D341Med (cell line): ENCODE results near the gene OSBPL7.

ENCODE experiments used
- DNase-seq: peaks from one replicate; pipeline ENCODE4 v3.0.0; 2012; ENCODE audit warnings: low spot score

The OSBPL7 gene

GRCh38 chr17:47823519-47823918, 1.9 kb upstream of the OSBPL7 start:
- no peak for DNase-seq

GRCh38 chr17:47822785-47823184, 1.2 kb upstream of the OSBPL7 start:
- no peak for DNase-seq

GRCh38 chr17:47821031-47821423, 567 bp downstream of the OSBPL7 start:
- no peak for DNase-seq

DNA sequence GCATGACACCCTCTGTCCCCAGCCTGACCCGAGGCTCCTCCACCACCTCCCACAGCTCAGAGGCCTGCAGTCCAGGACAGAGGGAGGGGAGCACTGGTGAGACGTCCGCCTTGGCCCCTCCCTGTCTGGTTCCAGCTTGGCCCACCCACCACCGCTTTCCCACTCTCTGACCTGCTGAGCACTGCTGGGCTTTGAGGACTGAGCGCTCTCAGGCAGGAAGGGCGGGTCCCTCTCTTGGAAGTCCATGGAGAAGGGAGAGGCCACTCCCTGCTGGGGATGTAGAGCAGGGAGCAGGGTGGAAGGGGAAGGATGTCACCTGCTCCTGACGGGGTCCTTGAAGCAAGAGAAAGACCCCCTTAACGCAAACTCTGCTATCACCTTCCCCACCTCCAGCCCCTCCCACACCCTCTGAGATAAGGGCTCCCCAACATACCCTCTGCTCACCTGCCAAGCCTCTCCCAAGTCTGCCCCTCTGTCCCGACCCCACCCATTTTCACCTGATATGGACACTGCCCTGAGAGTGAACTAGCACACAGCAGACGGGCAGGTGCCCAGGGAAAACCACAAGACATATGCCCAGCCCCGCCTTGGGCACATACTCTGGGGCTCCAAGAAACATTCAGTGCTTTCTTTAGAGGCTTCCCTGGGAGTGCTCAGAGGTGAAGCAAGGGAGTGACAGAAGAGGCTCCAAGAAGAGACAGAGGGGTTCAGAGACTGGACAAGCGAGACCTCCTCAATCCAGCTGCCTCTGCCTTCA, 1.4 kb downstream of the OSBPL7 start:
- DNase-seq = no peak

DNA sequence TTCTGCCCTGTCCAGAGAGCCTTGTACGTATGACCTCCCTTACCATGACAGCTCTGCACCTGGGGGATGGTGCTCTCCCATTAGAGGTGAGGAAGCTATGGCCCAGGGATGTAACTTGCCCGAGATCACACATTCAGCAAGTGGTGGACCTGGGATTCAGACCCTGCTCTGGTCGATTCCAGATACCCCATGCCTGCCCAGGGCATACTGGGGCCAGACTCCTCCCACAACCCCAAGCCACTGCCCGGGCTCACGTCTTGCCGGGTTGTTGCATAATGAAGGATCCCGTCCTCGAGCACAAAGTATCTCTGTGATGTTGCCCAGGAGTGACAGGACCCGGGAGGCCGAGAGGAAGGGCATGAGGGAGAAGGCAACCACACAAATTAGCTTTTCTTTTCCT, 2.1 kb downstream of the OSBPL7 start:
- no peak for DNase-seq

DNA sequence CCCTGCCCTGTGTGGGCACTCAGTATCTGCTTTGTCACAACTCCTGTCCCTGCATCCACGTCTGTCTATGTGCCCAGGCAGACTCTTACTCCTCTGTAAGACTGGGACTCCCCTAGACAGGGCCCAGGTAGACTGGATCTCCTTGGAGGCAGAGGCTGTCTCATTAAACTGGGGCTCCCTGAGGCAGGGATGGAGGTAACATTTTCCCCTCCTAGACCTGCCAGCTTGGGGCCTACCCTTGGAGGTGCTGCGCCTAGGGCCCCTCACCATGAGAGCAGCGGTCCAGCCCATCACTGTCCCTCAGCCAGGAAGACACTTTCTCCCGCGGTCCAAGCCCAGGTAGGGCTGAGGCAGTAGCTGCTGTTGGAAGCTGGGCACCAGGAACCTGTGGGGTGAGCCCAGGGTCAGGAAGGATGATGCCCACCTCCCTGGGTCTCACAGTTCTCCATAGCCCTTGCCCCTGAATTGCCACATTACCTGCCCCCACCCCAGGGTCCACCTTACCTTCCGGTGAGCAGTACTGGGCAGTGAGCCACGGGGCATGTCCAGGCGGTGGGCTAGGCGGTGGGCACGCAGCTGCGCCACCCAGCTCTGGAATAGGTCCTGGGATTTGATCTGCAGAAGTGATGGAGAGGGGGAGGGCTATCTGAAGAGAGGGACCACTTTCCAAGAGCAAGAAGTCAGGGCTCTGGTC, 3.4 kb downstream of the OSBPL7 start:
- DNase-seq = no peak

DNA sequence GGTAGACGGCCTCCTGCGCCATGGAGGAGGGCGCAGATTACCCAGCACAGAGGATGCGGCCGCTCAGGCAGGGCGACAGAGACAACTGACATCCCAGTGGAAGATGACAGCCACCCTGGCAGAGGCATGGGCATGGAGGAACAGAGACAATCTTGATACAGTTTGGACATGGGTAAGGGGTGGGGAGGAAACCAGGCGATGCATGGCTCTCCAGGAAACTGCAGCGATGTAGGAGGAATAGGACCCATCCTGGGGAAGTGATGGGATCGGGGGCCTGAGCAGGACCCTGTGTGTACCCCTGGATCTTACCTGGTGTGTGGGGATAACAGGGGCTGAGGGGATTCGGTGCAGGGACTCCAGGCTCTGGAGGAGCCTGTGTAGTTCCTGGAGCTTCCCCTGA, 4.6 kb downstream of the OSBPL7 start:
- no peak for DNase-seq

GRCh38 chr17:47816111-47816735, 5.4 kb downstream of the OSBPL7 start:
- DNase-seq = no peak

DNA sequence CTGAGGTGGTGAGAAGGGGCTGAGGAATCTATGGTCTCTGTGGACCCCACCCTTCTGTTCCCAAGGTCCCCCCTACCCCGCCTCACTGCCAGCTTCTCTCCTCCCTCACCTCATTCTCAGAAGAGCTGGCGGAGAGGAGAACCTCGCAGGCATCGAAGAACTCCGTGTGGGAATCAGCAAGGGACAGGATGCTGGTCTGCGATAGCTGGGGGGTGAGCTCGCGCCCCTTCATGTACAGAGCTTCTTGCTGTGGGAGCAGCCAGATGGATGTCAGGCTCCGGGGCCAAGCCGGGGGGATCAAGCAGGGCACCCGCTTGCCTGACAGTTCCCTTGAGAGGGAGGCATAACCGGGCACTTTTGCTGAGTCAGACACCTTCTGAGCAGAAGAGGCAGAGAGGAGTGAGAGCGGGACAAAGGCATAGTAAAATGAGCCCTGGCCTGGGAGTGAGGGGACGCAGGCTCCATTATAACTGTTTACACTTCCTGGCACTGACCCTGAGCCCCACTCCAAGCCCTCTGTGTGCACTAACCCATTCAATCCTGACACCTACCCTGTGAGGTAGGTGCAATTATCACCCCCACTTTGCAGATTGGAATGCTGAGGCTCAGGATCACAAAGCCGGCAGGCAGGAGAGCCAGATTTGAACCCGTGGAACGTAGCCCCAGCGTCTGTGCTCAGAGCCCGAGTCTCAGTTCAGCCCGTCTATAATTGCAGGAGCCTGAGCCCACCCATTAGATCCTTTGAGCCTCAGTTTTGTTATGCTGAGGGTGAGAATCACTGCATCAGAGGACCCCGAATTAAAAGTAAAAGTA, 6.3 kb downstream of the OSBPL7 start:
- no peak for DNase-seq

DNA sequence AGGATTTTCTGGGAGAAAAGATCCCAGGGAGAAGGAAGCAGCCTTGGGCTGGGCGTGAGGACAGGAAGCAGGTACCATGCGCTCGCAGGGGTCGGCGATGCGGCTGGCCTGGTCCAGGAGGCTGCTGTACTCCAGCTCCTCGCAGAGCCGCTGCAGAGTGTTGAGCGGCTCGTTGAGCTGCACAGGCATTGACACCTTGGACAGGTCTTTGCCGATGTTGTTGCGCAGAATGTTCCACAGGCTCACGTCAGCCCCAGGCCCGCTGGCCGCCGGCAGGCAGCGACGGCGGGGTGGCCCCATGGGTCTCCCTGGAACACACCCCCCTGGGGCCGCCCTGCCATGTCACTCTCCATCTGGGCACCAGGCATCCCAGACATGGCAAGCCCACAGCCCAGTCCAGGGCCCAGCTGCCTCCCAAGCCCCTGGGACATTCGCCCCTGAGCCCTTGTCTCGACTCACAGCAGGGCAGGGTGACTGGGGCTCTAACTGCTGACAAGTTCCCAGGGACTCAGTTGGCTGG, 8.0 kb downstream of the OSBPL7 start:
- DNase-seq = no peak

DNA sequence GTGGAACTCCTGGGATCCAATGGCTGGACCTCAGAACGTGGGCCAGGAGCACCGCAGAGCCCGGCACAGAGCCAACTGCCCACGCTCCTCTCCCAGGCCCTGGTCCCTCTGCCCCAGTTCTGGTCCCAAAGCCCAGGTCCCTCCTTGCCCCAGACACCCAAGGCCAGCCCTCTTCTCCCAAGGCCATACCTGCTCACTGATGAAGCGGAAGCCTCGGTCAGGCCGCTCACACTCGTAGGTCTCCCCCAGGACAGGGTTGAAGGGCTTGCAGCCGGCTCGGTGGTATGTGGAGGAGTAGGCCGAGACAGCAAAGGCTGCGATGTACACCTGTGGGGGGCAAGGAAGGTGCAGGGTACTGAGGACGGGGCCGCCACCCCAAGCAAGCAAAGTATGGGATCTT, 8.5 kb downstream of the OSBPL7 start:
- DNase-seq = no peak

DNA sequence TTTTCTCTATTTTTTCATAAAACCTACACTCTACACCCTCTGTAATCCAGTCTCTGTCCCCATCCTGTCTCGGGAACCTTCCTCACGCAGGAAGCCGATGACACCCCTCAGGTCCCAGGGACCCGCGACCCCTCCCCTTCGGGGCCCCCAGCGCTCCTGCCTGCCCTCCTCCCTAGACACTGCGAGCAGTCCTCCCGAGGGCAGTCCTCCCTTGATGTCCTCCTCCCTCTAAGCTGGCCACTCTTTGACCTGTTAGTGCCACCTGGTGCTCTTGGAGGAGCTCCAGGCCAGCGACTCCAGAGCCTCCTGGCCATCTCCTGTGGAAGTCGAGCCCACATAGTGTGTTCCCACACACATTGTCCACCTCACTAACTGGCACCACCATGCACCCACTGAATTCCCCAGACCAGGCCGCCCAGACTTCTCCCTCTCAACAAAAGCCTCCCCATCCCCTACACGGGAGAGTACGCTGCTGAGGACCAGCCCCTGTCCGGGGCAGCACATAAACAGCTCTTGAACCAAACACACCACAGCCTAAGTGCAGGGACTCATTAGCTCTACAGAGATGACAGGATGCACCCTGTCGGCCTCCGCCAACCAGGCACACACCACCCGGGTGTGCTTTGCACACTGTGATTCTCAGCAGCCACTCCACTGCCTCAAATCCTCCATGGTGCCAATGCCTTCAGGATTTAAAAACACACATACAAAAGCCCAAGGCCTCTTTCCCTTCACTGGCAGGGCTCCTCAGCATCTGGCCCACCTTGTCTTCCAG, 9.3 kb downstream of the OSBPL7 start:
- peak; percentile 33 for DNase-seq

DNA sequence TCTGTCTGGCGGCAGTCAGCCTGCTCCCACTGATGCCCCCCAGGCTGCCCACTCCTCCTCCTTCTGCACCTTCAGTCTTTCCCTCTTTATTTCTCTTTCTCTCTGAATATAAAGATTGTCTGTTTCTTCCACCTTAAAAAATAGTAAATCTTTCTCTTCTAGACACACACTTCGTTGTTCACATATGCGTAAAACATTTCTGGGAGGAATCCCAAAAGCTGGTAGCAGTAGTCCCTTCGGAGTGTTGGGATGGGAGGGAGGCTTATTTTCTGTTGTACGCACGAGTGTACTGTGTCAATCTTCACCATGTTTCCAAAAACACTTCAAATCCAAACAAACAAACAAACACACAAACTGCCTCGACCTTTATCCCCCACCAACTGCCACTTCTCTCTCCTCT, 9.9 kb downstream of the OSBPL7 start:
- DNase-seq = no peak

GRCh38 chr17:47810901-47811635, 10.5 kb downstream of the OSBPL7 start:
- peak; percentile 32 for DNase-seq

DNA sequence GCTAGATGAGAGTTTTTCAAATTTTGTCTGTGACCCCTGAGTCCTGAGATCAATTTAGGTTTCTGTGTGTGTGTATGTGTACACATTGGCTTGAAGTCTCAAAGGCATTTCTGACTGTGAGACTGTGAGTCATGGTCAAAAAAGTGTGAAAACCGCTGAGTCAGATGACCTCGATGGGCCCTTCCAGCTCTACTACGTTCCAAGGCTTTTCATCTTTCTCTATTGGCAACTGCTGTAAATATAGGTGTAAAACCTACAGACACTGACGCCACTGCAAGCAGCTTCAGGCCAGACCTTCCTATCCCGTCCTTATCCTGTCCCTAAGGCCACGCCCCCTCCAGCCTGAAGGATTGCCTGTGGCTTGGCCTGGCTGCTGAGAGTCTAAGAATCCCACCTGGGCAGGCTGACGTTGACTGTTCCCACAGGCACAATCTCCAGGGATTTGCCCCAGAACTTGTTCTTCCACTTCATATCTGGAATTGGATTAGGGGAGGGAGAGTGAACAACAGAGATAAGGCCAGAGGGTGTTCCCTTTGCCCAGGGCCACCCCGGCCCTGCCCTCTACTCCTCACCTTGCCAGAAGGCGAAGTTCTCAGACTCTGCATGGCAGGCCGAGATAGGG, 11.3 kb downstream of the OSBPL7 start:
- peak; percentile 68 for DNase-seq

- DNase-seq = no peak
Observed at GRCh38 chr17:47808830-47809480, 12.6 kb downstream of the OSBPL7 start.

GRCh38 chr17:47808036-47808829, 13.4 kb downstream of the OSBPL7 start:
- peak; percentile 27 for DNase-seq

DNA sequence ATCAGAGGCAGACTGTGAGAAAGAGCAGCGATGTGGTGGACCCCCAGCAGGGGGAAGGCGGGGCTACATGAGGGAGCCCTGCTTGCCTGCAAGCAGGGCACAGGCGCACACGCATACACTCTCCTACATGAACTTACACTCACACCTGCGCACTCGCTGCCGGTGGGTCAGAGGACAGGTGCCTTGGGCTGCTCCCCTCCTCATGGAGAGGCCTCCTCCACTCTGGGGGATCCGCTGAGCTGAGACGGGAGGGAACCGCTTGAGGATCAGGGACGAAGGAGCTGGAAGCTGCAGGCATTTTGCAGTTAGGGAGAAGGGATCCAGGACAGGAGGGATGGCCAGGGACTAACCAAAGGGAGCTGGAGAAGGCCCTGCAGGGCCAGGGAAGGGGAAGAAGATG, 14.2 kb downstream of the OSBPL7 start:
- DNase-seq = peak; percentile 23

DNA sequence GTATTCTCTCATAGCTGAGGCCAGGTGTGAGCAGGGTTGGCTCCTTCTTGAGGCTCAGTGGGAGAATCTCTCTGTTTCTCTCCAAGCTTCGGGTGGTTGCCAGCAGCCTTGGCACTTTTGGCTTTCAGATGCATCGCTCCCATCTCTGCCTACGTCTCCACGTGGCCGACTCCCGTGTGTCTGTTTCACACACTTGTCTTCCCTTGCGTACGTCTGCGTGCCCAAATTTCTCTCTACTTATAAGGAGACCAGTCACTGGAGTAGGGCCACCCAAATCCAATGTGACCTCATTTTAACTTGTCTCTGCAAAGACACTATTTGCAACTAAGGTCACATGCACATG, 14.7 kb downstream of the OSBPL7 start:
- peak; percentile 13 for DNase-seq
